A673 (cell line): Measurements from ENCODE around the gene FSTL4. TPM values are rescaled to one million over a fixed set of nuclear protein-coding genes. Genes with fewer than 3 reads are reported as not detected.

Experiments
- BruUV-seq: library from RNA; stranded (reverse); fragments of 400-500 nt; replicated peaks from 2 replicates; lab custom pipeline; 2021; lab: Mats Ljungman, UMichigan
- CTCF ChIA-PET: fragments of 300-600 bp; sonication (Branson Sonifier 250); formaldehyde crosslinking; loops from one replicate; lab custom pipeline; 2022; ENCODE audit warnings: antibody characterized with exemption; lab: Charles Lee
- POLR2A ChIA-PET: fragments of 300-600 bp; sonication (Branson Sonifier 250); formaldehyde crosslinking; loops from one replicate; lab custom pipeline; 2022; ENCODE audit warnings: antibody characterized with exemption; ENCODE audit not compliant: low non-redundant PET; lab: Charles Lee
- DNase-seq: peaks from one replicate; pipeline ENCODE4 v3.0.0-alpha.2; 2015; ENCODE audit warnings: low spot score
- H3K27ac ChIP-seq: fragments of 200-600 bp; sonication (generic); 2 replicates; pipeline ENCODE4 v1.5.1; 2016; ENCODE audit warnings: mixed run types, low read depth, mild to moderate bottlenecking, mixed read lengths, antibody characterized with exemption, low read length; ENCODE audit not compliant: poor library complexity, severe bottlenecking
- H3K27me3 ChIP-seq: fragments of 200-600 bp; sonication (generic); replicated peaks from 2 replicates; pipeline ENCODE4 v1.6.1; 2017; ENCODE audit warnings: mixed run types, low read depth, mild to moderate bottlenecking, mixed read lengths, antibody characterized with exemption, low read length; ENCODE audit not compliant: insufficient read depth, poor library complexity
- H3K36me3 ChIP-seq: fragments of 200-600 bp; sonication (generic); 2 replicates; pipeline ENCODE4 v1.6.1; 2016; ENCODE audit warnings: mixed run types, mild to moderate bottlenecking, mixed read lengths, antibody characterized with exemption, low read length; ENCODE audit not compliant: insufficient read depth, poor library complexity, severe bottlenecking
- H3K4me1 ChIP-seq: fragments of 200-600 bp; sonication (generic); 2 replicates; pipeline ENCODE4 v1.6.1; 2017; ENCODE audit warnings: mixed run types, mild to moderate bottlenecking, mixed read lengths, antibody characterized with exemption, low read length; ENCODE audit not compliant: insufficient read depth, poor library complexity, severe bottlenecking
- H3K4me3 ChIP-seq: fragments of 200-600 bp; sonication (generic); 2 replicates; pipeline ENCODE4 v1.5.1; 2016; ENCODE audit warnings: low read depth, mixed run types, mild to moderate bottlenecking, mixed read lengths, low read length; ENCODE audit not compliant: poor library complexity, severe bottlenecking
- H3K9me3 ChIP-seq: fragments of 200-600 bp; sonication (generic); 2 replicates; pipeline ENCODE4 v1.6.1; 2016; ENCODE audit warnings: mixed run types, low read depth, mild to moderate bottlenecking, mixed read lengths, antibody characterized with exemption, low read length; ENCODE audit not compliant: poor library complexity, severe bottlenecking
- EZH2 ChIP-seq: fragments of 200-600 bp; sonication (generic); IDR thresholded peaks from 2 replicates; pipeline ENCODE4 v1.6.1; 2017; ENCODE audit warnings: borderline replicate concordance, low read depth, mild to moderate bottlenecking, mixed read lengths, antibody characterized with exemption, low read length; ENCODE audit not compliant: poor library complexity, severe bottlenecking
- intact Hi-C: fragments of 100-400 bp; cut with micrococcal nuclease; formaldehyde crosslinking; loops from one replicate; pipeline ENCODE4 v1.10.0; 2022; ENCODE audit not compliant: unreplicated experiment
- total RNA-seq: library from RNA; stranded (reverse); gene quantifications from 2 replicates; pipeline ENCODE4 v1.2.3, GENCODE V29; 2021
- TF ChIP-seq, protein P1 (sequence below): fragments of 300-800, 200-600 bp; sonication (generic); conservative IDR thresholded peaks from 2 replicates; pipeline ENCODE4 v1.5.1; 2017; ENCODE audit warnings: low read depth, mild to moderate bottlenecking, antibody characterized with exemption, low read length, moderate library complexity, mixed read lengths

Gene FSTL4
- total RNA-seq, 1 experiment from 2014 or later = 0.86 TPM

GRCh38 chr5:133480366-133480765 lies 132.0 kb downstream of the FSTL4 start:
- ChIA-PET POLR2A (no interaction called here), CTCF (no interaction called here)
- Histone ChIP-seq H3K36me3 (no peaks in the 10 kb centered on the region), H3K27ac (no peak overlapping the region), H3K4me3 (no peak overlapping the region), H3K9me3 (no peaks in the 10 kb centered on the region), H3K27me3 (no peaks in the 10 kb centered on the region), H3K4me1 (no peaks in the 10 kb centered on the region)
- no peak for DNase-seq
- TF ChIP-seq, protein P1, sequence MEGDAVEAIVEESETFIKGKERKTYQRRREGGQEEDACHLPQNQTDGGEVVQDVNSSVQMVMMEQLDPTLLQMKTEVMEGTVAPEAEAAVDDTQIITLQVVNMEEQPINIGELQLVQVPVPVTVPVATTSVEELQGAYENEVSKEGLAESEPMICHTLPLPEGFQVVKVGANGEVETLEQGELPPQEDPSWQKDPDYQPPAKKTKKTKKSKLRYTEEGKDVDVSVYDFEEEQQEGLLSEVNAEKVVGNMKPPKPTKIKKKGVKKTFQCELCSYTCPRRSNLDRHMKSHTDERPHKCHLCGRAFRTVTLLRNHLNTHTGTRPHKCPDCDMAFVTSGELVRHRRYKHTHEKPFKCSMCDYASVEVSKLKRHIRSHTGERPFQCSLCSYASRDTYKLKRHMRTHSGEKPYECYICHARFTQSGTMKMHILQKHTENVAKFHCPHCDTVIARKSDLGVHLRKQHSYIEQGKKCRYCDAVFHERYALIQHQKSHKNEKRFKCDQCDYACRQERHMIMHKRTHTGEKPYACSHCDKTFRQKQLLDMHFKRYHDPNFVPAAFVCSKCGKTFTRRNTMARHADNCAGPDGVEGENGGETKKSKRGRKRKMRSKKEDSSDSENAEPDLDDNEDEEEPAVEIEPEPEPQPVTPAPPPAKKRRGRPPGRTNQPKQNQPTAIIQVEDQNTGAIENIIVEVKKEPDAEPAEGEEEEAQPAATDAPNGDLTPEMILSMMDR = no peak
- no peak for TF ChIP-seq EZH2
- no TSS peak for BruUV-seq
- intact Hi-C loops = no loop called here

DNA sequence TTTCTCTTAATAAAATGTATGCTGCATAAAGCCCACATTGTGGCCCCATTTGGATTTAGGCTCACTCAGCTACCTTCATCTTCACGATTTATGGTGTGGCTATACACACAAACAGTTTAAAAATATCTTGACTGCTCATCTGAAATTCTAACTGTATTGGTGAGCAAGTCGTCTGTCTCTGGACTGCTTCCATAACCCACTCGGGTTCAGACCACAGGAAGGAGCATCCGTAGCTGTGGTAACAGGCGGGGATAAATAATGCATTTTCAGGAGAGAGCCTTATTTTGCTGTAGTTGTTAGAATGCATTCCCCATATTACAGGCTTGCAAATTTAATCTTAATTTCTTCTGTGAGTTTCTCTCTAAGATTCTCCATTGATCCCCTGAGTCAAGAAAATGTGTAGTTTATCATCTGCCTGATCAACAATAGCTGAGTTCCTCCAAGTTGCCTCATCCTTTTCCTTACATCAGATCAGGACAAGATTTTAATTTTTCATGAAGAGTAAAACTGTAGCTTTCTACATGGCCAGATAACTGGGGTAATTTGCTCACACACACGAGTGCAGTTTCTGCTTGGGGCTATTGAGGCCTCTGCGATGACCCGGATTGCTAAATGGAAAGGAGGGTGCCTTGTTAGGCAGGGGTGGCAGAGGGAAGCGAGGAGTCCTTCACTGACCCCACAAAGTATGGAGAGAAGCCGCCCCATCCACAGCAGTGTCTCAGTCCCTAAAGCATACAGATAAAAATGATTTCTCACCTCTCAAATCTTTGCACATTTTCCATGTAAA lies 133.9 kb downstream of the FSTL4 start:
- CTCF ChIA-PET = no interaction called here
- POLR2A ChIA-PET = no interaction called here
- Histone ChIP-seq H3K27me3 (no peaks in the 10 kb centered on the region), H3K4me3 (no peak overlapping the region), H3K4me1 (no peaks in the 10 kb centered on the region), H3K9me3 (no peaks in the 10 kb centered on the region), H3K36me3 (no peaks in the 10 kb centered on the region), H3K27ac (no peak overlapping the region)
- DNase-seq = no peak
- intact Hi-C loops = no loop called here
- BruUV-seq = no TSS peak
- TF ChIP-seq, protein P1 = no peak
- no peak for TF ChIP-seq EZH2

DNA sequence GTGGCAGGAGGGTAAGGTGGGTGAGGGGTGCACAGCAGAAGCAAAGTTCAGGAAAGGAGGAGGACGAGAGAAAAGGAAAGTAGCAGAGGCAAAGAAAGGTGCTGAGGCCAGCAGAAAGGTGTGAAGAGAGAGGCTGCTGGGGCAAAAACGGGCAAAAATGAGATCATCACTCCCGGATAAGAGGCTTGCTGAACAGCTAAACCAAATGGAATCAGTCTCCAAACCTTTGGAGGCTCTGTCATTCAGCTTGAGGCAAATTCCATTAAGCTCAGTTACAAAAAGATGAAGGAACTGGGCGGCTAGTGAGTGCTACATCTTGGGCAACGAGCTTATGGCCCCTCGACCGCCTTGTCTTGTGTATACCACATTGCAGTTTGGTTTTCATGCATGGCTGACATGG lies 136.4 kb downstream of the FSTL4 start:
- intact Hi-C loops = no loop called here
- Histone ChIP-seq H3K9me3 (no peaks in the 10 kb centered on the region), H3K27ac (no peak overlapping the region), H3K36me3 (no peaks in the 10 kb centered on the region), H3K4me1 (no peaks in the 10 kb centered on the region), H3K27me3 (no peaks in the 10 kb centered on the region), H3K4me3 (no peak overlapping the region)
- ChIA-PET CTCF (no interaction called here), POLR2A (no interaction called here)
- DNase-seq = no peak
- no peak for TF ChIP-seq EZH2
- TF ChIP-seq, protein P1 = no peak
- no TSS peak for BruUV-seq
